ENCODE data around the gene PTGIS. TPM values are rescaled to one million over a fixed set of nuclear protein-coding genes. Genes with fewer than 3 reads are reported as not detected.

Gene PTGIS
- total and polyA plus RNA-seq, 4 experiments from 2014 or later: not detected

- H3K27me3 ChIP-seq (ENCODE audit: insufficient read depth, low read length): peaks cover 4% of the 10 kb centered on the region
- no peaks in the 10 kb centered on the region for H3K36me3 Mint-ChIP-seq
- POLR2A ChIA-PET (ENCODE audit: partially characterized antibody): no interaction called here
- no peak for DNase-seq
- no peak overlapping the region for H3K4me3 Mint-ChIP-seq
- H3K4me3 ChIP-seq (ENCODE audit: low read length in 2 of 2): no peak overlapping the region
- no peak overlapping the region for H3K27ac Mint-ChIP-seq
- H3K36me3 ChIP-seq (ENCODE audit: insufficient read depth, low read length): no peaks in the 10 kb centered on the region
- H3K4me1 Mint-ChIP-seq: peaks cover 0 to 2% (median 0%) of the 10 kb centered on the region in 4 donors
- H3K27me3 Mint-ChIP-seq: peaks cover 36 to 48% of the 10 kb centered on the region in 2 donors
- CTCF ChIA-PET (ENCODE audit: partially characterized antibody): interaction anchor here (1.6 kb wide), 1 partner anchor 9 kb away, joined by 6 read pairs; no protein-coding TSS in a partner anchor
- intact Hi-C loops (cut with micrococcal nuclease): no loop called here
- H3K27ac ChIP-seq (ENCODE audit: low read depth, low read length): no peak overlapping the region
- no peaks in the 10 kb centered on the region for H3K9me3 ChIP-seq (ENCODE audit: control insufficient read depth in 1 of 2, low read length in 2 of 2)
- H3K4me1 ChIP-seq (ENCODE audit: insufficient read depth, low read length): no peaks in the 10 kb centered on the region
- no peaks in the 10 kb centered on the region for H3K9me3 Mint-ChIP-seq
Observed at GRCh38 chr20:49476016-49476355, 92.0 kb downstream of the PTGIS start.

DNA sequence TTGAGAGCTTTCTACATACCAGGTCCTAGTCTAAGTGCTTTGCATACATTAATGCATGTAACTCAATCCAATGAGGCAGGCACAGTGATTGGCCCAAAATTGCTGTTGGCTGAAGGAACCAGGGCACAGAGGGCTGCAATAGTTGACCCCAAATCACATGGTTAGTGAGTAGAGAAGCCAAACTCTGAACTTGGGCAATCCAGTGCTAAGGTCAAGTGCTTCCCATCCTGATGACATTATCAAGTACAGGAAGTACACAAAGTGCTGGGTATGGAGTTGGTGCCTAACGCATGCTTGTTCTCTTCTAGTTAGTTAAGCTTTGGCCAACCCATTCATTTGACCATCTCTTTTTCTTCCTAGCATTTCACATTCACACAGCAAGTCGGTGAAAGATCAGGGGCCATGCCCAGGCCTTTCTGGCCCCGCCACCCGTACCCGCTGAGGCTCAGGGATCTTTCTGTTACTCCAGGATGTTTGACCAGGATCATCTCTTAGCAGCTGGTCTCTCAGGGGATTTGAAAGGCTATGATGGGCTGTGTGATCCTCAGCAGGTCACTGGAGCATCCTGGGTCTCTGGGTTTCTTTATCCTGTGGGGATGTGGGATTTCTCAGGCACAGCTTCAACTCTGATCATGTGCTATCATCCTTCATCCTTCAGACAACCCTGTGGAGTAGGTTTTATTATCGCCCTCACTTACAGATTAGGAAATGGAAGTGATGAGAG lies 92.5 kb downstream of the PTGIS start:
- Mint-ChIP-seq H3K4me3 (no peak overlapping the region), H3K27me3 (peaks cover 37 to 48% of the 10 kb centered on the region in 2 donors), H3K36me3 (no peaks in the 10 kb centered on the region), H3K9me3 (no peaks in the 10 kb centered on the region), H3K4me1 (peaks cover 0 to 2% (median 0%) of the 10 kb centered on the region in 4 donors), H3K27ac (no peak overlapping the region)
- peaks cover 4% of the 10 kb centered on the region for H3K27me3 ChIP-seq (ENCODE audit: insufficient read depth, low read length)
- H3K4me3 ChIP-seq (ENCODE audit: low read length in 2 of 2): no peak overlapping the region
- ChIA-PET POLR2A (ENCODE audit: partially characterized antibody) (no interaction called here), CTCF (ENCODE audit: partially characterized antibody) (interaction anchor here (1.0 to 1.6 kb wide), 3 partner anchors 9 to 10 kb away, joined by 3 to 6 read pairs (median 4); no protein-coding TSS in a partner anchor)
- no peaks in the 10 kb centered on the region for H3K9me3 ChIP-seq (ENCODE audit: control insufficient read depth in 1 of 2, low read length in 2 of 2)
- intact Hi-C loops (cut with micrococcal nuclease): no loop called here
- no peak overlapping the region for H3K27ac ChIP-seq (ENCODE audit: low read depth, low read length)
- no peaks in the 10 kb centered on the region for H3K4me1 ChIP-seq (ENCODE audit: insufficient read depth, low read length)
- DNase-seq: no peak
- H3K36me3 ChIP-seq (ENCODE audit: insufficient read depth, low read length): no peaks in the 10 kb centered on the region

DNA sequence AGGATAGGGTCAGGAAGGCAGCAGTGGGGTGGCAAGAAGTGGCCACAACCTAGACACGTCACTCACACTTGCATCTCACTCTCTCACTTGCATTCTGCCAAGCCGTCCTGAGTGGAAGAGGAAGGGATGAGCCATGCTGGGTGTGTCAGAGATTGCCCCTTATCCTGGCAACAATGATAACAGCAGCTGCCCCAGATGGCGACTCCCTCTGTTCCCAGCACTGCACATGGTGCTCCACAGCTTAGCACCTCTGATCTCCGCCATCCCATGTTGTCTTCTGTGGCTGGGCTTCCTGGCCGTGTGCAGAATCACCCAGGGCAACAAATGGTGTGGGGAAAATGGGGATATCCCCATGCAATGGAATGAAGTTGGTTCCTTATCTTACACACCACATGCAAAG lies 96.5 kb downstream of the PTGIS start:
- H3K4me1 Mint-ChIP-seq: no peaks in the 10 kb centered on the region
- Histone ChIP-seq H3K27ac (ENCODE audit: low read depth, low read length) (no peak overlapping the region), H3K4me3 (ENCODE audit: low read length in 2 of 2) (no peak overlapping the region), H3K4me1 (ENCODE audit: insufficient read depth, low read length) (no peaks in the 10 kb centered on the region), H3K27me3 (ENCODE audit: insufficient read depth, low read length) (peaks cover 4% of the 10 kb centered on the region), H3K36me3 (ENCODE audit: insufficient read depth, low read length) (no peaks in the 10 kb centered on the region), H3K9me3 (ENCODE audit: control insufficient read depth in 1 of 2, low read length in 2 of 2) (no peaks in the 10 kb centered on the region)
- no peak overlapping the region for H3K4me3 Mint-ChIP-seq
- no peak overlapping the region for H3K27ac Mint-ChIP-seq
- ChIA-PET POLR2A (ENCODE audit: partially characterized antibody) (no interaction called here), CTCF (ENCODE audit: partially characterized antibody) (no interaction called here)
- H3K9me3 Mint-ChIP-seq: no peaks in the 10 kb centered on the region
- no peak for DNase-seq
- H3K27me3 Mint-ChIP-seq: peaks cover 24 to 55% of the 10 kb centered on the region in 2 donors
- intact Hi-C loops (cut with micrococcal nuclease): no loop called here
- H3K36me3 Mint-ChIP-seq: no peaks in the 10 kb centered on the region

- Histone ChIP-seq H3K27ac (ENCODE audit: low read depth, low read length) (no peak overlapping the region), H3K27me3 (ENCODE audit: insufficient read depth, low read length) (peaks cover 4% of the 10 kb centered on the region), H3K4me3 (ENCODE audit: low read length in 2 of 2) (no peak overlapping the region), H3K4me1 (ENCODE audit: insufficient read depth, low read length) (no peaks in the 10 kb centered on the region), H3K36me3 (ENCODE audit: insufficient read depth, low read length) (no peaks in the 10 kb centered on the region), H3K9me3 (ENCODE audit: control insufficient read depth in 1 of 2, low read length in 2 of 2) (no peaks in the 10 kb centered on the region)
- H3K4me3 Mint-ChIP-seq: no peak overlapping the region
- DNase-seq: no peak
- CTCF ChIA-PET (ENCODE audit: partially characterized antibody): no interaction called here
- H3K27me3 Mint-ChIP-seq: peaks cover 26 to 52% of the 10 kb centered on the region in 2 donors
- intact Hi-C loops (cut with micrococcal nuclease): no loop called here
- no peaks in the 10 kb centered on the region for H3K9me3 Mint-ChIP-seq
- H3K4me1 Mint-ChIP-seq: no peaks in the 10 kb centered on the region
- H3K36me3 Mint-ChIP-seq: no peaks in the 10 kb centered on the region
- no peak overlapping the region for H3K27ac Mint-ChIP-seq
- POLR2A ChIA-PET (ENCODE audit: partially characterized antibody): no interaction called here
Observed at GRCh38 chr20:49470922-49471321, 97.0 kb downstream of the PTGIS start.

GRCh38 chr20:49469060-49469459 lies 98.9 kb downstream of the PTGIS start:
- Histone ChIP-seq H3K36me3 (ENCODE audit: insufficient read depth, low read length) (no peaks in the 10 kb centered on the region), H3K27me3 (ENCODE audit: insufficient read depth, low read length) (no peaks in the 10 kb centered on the region), H3K4me3 (ENCODE audit: low read length in 2 of 2) (no peak overlapping the region), H3K4me1 (ENCODE audit: insufficient read depth, low read length) (no peaks in the 10 kb centered on the region), H3K9me3 (ENCODE audit: control insufficient read depth in 1 of 2, low read length in 2 of 2) (no peaks in the 10 kb centered on the region), H3K27ac (ENCODE audit: low read depth, low read length) (no peak overlapping the region)
- H3K9me3 Mint-ChIP-seq: no peaks in the 10 kb centered on the region
- POLR2A ChIA-PET (ENCODE audit: partially characterized antibody): no interaction called here
- no peak for DNase-seq
- H3K4me1 Mint-ChIP-seq: no peaks in the 10 kb centered on the region
- no peak overlapping the region for H3K27ac Mint-ChIP-seq
- peaks cover 18 to 43% of the 10 kb centered on the region in 2 donors for H3K27me3 Mint-ChIP-seq
- no peak overlapping the region for H3K4me3 Mint-ChIP-seq
- CTCF ChIA-PET (ENCODE audit: partially characterized antibody): no interaction called here
- H3K36me3 Mint-ChIP-seq: no peaks in the 10 kb centered on the region
- intact Hi-C loops (cut with micrococcal nuclease): no loop called here

DNA sequence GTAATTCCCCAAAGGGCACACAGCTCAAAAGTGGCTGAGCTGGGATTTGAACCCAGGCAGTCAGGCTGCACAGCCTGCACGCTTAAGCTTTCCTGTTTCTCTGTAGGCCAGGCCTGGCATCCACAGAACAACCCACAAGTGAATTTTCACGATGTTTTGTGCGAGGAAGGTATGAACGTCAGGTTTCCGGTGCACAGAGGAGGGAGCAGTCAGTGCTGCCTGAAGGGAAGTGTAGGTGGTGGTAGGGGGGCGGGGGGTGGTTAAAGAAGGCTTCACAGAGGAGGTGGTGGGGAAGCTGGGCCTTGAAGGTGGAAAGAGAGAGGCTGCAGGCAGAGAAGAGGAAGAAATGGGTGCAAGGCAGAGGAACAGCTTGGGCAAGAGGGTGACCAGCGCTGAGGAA lies 99.5 kb downstream of the PTGIS start:
- Mint-ChIP-seq H3K27me3 (peaks cover 18 to 42% of the 10 kb centered on the region in 2 donors), H3K9me3 (no peaks in the 10 kb centered on the region), H3K4me3 (no peak overlapping the region), H3K4me1 (no peaks in the 10 kb centered on the region), H3K36me3 (no peaks in the 10 kb centered on the region), H3K27ac (no peak overlapping the region)
- POLR2A ChIA-PET (ENCODE audit: partially characterized antibody): no interaction called here
- no peaks in the 10 kb centered on the region for H3K36me3 ChIP-seq (ENCODE audit: insufficient read depth, low read length)
- no peak overlapping the region for H3K27ac ChIP-seq (ENCODE audit: low read depth, low read length)
- CTCF ChIA-PET (ENCODE audit: partially characterized antibody): no interaction called here
- no peak for DNase-seq
- intact Hi-C loops (cut with micrococcal nuclease): no loop called here
- no peak overlapping the region for H3K4me3 ChIP-seq (ENCODE audit: low read length in 2 of 2)
- no peaks in the 10 kb centered on the region for H3K9me3 ChIP-seq (ENCODE audit: control insufficient read depth in 1 of 2, low read length in 2 of 2)
- H3K4me1 ChIP-seq (ENCODE audit: insufficient read depth, low read length): no peaks in the 10 kb centered on the region
- H3K27me3 ChIP-seq (ENCODE audit: insufficient read depth, low read length): no peaks in the 10 kb centered on the region

DNA sequence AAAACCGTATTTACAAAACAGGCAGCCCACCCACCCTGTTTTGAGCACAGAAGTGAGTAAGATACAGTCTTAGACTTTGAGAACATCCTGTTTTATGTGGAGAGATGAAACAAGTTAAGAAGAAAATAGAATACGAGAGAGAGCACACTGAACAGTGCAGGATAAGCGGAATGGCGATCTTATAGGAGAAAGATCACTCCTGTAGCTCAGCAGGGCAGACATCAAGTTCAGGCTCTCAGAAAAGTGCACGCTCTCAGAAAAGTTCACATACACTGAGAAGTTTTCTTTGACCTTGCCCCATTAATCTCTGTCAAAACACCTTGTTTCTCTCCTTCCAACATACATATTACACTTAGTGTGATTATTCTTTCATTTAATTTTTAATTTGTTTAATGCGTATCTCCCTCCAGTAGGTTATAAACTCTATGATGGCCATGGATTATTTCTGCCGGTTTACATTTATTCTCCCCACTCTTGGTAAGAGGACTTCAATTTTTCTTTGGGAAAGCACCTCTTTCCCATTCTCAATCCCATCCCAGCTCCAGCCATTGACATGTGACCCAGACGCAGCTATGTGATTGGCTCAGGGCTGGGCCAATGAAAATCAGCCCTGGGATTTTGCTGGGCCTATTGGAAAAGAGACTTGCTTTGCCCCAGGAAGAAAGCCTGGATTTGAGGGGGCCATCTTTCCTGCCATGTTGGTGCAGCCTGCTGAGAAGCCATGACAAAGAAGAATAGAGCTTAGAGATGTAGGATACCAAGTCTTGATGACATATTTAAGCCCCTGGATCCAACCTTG lies 101.6 kb downstream of the PTGIS start:
- intact Hi-C loops (cut with micrococcal nuclease): no loop called here
- Mint-ChIP-seq H3K36me3 (no peaks in the 10 kb centered on the region), H3K9me3 (no peaks in the 10 kb centered on the region), H3K27me3 (peaks cover 17 to 41% of the 10 kb centered on the region in 2 donors), H3K4me3 (no peak overlapping the region), H3K27ac (no peak overlapping the region), H3K4me1 (no peaks in the 10 kb centered on the region)
- no peak for DNase-seq
- H3K27me3 ChIP-seq (ENCODE audit: insufficient read depth, low read length): no peaks in the 10 kb centered on the region
- no peaks in the 10 kb centered on the region for H3K4me1 ChIP-seq (ENCODE audit: insufficient read depth, low read length)
- H3K27ac ChIP-seq (ENCODE audit: low read depth, low read length): no peak overlapping the region
- H3K9me3 ChIP-seq (ENCODE audit: control insufficient read depth in 1 of 2, low read length in 2 of 2): no peaks in the 10 kb centered on the region
- CTCF ChIA-PET (ENCODE audit: partially characterized antibody): interaction anchor here (0.9 to 1.5 kb wide), 3 partner anchors 9 to 20 kb away, joined by 3 to 4 read pairs (median 3); no protein-coding TSS in a partner anchor
- POLR2A ChIA-PET (ENCODE audit: partially characterized antibody): no interaction called here
- H3K36me3 ChIP-seq (ENCODE audit: insufficient read depth, low read length): no peaks in the 10 kb centered on the region
- H3K4me3 ChIP-seq (ENCODE audit: low read length in 2 of 2): no peak overlapping the region

Data from CD4-positive, alpha-beta memory T cell (primary cell).